ENCODE data around the gene DCTD.
"Not testable (repeated sequence)": the region's sequence is repeated elsewhere in the genome, so short reads cannot be mapped to it uniquely, and the experiment has no call there.

Gene DCTD

DNA sequence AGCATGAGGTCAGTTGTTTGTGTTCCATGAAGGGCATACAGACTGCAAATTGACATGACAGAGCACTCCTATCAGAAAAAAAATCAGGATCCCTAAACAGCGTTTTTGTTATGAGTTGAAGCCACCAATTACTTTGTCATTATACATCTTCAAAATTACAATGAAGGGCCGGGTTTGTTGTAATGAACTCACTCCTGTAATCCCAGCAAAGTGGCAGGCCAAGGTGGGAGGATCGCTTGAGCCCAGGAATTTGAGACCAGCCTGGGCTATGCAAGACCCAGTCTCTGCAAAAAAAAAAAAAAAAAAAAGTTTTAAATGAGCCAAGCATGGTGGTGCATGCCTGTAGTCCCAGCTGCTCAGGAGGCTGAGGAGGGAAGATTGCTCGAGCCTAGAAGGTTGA is 3.5 kb upstream of the DCTD start:
- no peak for DNase-seq

DNA sequence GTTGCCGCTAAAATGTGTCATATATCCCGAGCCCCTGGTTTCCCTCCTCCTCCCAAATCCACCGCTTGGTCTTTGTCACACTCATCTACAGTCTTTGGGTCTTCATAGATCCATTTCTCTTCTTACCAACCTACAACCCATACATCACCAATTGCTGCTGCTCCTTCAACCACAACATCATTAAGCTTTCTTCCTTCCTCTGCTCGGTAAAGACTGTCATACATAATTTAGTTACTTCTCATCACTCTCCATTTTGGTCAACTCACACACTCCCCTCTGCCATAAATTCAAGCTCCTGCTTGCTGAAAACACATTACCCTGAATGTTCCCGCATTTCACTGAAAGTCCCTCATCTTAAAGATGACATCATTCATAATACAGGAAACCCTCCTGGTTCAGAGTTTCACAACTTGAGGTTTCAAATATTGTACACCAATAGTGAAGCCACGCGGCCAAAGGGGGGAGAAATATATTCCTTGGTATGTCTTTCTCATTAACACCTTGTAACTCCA is 1.7 kb upstream of the DCTD start:
- no peak for DNase-seq

DNA sequence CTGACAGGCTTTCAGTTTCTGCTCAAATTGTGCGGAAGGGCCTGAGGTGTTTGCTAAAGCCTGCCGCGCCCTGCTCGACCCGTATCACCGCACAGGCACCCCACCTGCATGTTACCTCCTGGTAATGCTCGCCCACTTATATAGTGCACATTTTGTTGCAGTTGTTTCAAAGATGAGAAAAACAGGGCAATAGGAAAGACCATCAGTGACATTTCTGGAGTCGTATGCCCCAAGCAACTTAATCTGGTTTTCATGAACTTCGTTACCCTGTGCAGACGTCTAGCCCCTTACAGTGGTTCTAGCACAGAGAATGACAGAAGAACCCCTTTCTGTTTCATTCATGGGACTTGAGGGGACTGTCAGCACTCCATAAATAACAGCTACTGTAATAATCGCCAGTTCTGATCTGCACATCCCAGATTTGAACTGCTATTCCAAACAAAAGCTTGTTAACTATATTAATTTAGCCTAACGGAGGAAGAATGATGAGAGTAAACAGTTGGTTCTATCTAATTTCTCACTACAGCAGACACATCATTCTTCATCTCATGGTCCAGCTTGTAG is 940 bp upstream of the DCTD start:
- DNase-seq = no peak

DNA sequence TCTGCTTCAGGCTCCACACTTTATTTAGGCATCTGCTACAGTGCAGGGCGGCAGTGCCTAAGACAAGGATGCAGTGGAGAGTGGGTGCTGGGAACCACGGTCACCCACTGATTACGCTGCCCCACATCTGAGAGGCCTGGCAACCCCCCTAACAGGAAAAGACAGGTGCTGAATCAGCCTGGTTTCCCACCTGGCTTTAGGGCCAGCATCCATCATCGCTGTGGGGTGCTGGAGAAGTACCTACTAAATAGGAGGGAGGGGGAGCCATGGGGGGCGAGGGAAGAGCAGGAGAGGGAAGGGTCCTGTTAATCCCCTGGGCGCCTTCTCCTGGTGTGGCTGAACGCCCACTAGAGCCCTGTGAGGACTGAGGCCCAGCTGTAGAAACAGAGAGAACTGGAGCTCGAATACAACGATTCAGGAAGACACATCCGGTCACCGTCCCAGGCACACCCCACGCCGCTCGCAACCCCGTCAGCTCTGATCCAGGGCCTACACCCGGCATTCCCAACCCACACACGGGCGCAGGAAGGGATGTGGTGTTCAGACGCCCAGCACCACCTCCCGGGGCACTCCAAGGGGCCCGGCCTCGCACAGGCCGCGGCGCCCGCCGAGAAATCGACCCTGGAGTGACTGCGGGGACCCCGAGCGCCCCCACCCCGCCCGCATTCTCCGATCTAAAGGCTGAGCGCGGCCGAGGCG is 554 bp downstream of the DCTD start:
- peak; percentile 34 for DNase-seq

DNA sequence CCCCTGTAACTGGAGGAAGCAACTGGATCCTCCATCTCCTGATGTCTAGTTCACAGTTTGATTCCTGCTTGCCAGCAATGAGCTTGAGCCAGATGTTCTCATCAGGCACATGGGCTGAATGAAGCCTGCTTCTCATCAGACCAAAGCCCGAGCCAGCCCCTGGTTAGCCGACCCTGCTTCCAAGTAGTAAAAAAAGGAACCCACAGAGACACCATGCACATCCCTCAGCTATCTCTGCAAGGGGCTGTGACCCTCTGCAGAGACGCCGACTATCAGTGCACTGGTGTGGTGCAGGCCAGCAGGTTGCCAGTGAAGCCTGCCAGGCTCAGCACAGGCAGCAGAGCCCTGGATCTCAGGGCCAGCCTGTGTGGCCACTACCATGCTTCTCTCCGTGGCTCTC is 2.8 kb downstream of the DCTD start:
- no peak for DNase-seq

DNA sequence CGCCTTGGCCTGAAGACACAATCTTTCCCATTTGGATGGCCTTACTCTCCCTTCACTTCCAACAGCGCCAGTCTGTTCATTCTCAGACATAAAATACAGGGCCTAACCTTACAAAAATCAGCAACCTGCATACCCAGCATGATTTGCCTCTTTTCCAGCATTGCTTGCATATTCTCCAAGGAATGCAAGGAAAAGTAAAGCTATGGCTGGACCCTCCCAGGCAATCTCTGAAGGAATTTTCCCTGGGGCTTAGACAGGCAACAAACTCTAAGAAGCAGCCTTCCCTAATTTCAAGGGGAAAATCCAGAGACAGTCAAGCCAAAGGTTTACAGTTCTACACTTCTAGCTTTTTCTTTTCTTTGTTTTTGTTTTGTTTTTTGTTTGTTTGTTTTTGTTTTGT is 3.6 kb downstream of the DCTD start:
- DNase-seq = no peak

DNA sequence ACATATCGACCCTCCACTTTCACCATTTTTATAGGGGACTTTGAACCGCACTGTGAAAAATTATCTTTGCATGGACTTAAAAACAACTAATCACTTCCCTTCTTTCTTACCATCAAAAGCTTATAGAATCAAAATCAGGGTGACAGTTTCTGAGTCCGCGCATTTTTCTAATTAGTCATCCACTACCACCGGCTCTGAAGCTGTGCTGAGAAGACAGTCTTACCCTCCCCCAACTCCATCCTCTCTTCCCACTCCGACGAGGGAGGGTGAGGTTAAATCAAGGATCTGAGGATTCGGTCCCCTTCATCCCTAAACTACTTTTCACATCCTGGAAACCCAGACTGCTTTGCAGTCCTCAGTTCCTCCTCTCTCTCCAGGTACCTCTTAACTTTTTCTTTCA is 4.2 kb downstream of the DCTD start:
- no peak for DNase-seq

DNA sequence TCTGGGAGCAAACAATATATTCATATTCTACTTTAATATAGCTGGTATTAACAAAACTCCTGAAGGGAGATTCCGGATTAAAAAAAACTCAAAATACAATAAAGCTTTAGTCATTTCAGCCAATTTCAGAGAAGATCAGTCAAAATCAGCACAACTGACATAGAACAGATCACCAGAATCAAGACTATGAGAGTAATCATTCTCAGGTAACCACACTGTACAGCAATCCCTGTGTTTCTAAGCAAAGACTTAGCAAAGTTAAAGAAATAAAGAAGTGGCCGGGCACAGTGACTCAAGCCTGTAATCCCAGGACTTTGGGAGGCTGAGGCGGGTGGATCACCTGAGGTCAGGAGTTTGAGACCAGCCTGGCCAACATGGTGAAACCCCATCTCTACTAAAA is 9.1 kb downstream of the DCTD start:
- DNase-seq = no peak

DNA sequence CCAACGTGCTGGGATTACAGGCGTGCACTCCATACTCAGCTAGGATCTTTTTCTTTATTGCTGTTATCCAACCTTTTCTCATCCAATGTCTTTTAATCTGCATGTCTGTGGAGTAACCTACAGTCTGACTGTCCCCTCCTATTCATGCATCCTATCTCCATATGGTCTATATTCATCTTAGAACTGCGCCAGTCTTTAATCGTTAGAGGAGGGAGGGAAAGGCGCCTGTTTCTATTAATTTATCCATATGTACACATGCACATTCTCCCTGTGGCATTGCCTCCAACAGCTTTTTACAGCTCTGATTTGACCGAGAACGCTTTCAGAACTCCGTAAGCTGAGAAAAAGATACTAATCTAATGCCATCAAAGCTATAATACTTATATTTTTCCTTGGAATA is 9.8 kb downstream of the DCTD start:
- no peak for DNase-seq

DNA sequence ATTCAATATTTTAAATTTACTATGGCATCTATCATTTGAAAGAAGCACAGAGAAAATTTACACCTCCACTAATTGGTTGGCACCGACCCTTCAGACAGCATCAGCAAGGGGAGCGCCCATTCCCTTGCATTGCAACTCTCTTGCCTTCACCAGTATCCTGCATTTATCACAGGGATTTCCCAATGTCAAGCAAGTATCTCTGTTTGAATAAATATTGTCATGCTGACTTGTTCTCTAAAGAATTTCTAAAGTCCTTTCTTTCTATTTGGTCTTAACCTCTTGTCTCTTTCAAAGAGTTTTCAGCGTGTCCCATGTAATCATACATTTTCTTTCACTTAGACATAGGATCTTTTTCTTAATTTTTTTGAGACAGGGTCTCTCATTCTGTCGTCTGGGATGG is 10.4 kb downstream of the DCTD start:
- no peak for DNase-seq

DNA sequence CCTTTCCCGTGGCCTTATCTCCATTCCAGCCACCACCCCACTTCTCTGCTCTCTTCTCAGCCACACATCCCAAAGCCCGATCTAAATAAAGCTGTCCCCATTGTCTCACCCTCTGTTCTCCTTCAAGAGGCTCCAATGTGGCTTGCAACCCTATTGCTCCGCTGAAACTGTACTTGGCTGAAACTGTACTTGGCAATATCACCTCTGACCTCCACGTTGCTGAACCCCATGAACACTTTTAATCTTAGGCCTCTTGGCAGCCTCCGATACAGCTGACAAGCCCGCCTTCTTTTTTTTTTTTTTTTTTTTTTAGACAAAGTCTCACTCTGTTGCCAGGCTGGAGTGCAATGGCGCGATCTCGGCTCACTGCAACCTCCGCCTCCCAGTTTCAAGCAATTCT is 12.1 kb downstream of the DCTD start:
- DNase-seq = no peak

DNA sequence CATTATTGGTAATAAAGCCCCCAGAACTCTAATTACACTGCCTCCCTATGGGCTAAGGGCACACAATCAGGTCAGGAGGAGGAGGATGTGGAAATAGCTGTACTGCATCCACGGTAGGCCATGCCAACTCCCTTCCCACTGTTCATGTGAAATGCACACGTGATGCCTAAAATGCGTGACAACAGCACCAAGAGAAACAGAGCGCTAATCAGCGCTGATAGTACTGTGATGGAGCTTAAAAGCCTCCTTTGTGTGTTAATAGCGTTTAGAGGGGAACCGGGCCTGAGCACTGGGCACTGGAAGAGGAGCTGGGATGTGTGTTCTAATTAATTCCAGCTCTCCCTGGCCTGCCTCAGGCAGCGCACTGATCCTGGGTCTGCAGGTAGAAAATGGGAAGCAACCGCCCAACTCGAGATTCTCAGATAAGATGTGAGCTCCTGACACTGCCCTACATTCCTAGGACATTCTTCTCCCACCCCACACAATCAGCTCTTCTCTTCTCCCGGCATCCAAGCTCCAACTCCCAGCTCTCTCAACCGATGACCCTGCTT is 12.9 kb downstream of the DCTD start:
- DNase-seq = no peak

DNA sequence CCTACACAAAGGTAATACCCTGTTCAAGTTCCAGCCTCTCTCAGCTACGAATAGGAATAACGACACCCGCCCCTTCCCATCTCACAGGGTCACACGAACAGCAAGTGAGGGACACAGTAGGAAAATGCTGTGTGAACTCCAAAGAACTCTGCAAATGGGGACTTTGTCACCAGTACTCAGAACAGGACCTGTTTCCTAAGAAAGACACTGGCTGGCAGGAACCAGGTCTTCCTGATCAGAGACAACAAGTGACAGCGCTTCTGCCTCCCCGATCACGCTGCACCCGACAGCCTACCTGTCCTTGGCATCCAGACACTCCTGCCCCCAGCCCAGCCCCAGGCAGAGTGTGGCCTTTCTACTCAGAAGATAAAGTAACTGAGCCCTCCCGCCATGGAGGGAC is 14.2 kb downstream of the DCTD start:
- no peak for DNase-seq

DNA sequence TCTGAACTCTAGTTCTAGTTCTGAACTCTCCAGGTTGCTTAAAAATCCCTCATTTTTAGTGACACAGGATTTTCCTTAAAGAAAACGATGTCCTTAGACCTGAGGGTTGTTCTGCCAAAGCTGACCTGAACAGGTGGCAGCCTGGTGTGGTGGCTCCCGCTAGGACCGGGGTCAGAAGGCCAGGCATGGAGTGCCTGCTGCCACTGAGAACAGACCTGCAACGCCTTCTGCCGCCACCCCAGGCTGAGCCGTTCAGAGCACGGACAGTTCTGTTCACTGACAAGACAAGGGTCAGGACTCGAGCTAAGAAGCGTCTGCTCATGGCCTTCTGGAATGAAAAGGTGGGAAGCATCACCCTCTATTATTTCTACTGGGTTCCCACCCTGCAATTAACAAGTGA is 15.8 kb downstream of the DCTD start:
- no peak for DNase-seq

DNA sequence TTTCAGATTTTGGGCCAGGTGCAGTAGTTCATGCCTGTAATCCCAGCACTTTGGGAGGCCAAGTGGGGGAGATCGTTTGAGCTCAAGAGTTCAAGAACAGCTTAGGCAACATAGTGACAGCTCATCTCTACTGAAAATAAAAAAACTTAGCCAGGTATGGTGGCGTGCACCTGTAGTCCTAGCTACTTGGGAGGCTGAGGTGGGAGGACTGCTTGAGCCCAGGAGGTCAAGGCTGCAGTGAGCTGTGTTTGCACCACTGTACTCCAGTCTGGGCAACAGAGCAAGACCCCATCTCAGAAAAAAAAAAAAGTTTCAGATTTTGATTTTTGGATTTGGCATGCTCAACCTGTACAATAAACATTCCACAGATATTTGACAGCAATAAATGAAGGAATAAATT is 17.2 kb downstream of the DCTD start:
- DNase-seq = not testable (repeated sequence)

DNA sequence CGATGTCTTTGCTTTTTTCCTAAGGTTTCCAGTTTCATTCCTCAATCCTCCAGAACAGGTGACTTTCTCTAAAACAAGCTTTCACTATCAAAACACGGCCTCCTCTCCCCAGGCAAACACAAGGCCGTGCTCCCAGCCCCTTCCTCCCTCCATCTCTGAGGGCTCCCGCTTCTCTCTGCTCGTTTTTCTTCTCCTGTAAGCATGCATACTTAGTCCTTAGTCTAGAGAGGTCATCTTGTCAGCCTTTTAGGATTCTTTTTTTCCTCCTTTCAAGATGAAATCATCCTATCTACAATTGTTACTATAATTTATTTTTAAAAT is 18.7 kb downstream of the DCTD start:
- no peak for DNase-seq

DNA sequence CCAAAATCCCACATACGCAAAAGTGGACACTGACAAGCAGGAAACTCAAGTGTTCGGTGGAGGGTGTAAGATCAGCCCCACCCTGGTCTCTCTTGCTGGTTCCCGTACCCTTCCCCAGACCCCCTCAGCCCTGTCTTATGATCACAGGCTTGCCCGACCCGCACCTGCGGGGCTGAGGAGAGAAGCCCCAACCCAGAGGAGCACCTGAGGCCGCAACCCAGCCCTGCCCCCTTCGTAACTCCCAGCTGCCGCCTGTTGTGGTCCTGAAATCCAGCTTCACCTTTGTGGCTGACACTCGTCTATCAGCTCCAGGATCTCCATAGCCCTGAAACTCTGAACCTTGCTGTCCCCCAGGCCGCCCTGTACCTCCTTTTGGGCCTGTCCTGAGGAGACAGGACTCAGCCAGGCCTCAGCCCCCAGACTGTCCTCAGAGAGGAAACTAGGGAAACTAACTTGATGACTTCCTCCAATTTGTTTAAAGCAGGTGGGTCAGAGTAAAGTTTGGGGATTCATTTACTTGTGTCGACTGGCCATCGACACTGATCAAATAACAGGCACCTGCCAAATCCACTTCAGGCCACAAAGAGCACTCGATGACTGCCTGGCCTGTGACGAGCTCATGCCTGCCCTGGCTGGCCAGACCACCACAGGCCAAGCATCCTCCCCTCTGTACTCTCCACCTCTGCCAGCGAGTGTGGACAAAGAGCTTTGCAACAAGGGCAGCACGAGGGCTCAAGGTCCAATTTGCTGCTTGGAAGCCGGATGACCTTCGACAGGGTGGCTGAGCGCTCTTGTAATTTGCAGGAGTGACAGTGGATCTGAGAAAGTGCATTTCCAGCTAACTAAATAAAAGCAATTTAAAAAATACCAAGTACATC is 19.3 kb downstream of the DCTD start:
- no peak for DNase-seq

DNA sequence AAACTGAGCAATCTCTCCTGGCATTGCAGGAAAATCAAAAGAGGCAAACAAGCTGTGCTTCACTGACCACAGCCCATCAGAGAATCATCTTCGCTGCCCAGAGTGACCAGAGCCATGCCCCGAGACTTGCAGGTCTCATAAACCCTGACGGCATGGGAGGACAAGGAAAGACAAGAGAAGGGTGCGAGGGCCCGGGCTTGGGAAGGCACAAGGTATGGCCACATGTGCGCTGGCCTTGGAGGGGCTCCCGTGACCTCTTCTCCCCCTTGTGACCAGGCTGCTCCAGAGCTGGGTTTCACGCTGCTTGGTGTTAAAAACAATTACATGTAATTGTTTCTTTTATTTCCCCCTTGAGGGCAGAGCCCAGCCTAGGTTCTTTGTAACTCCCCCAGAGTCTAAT is 20.8 kb downstream of the DCTD start:
- no peak for DNase-seq

DNA sequence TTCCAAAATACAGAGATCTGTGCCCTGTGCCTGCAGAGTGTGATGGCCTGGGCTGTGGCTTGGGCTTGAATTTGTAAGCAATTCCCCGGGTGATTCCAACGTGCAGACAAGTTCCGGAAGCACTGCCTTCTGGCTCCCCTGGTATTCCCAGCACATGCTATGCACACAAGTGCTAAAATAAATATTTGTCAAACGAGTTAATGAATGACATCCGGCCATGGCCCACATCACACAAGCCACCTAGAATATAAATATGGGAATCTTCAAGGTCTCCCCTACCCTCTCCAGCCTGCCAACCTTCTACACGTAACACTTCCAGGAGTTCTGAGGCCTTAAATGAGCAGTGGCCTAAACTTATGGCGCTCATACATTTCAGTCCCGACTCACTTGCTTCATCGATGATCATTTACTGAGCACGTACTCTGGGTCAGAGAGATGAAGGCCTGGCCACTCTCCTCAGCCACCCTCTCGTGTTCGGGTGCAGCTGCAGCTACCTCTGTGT is 21.3 kb downstream of the DCTD start:
- no peak for DNase-seq

DNA sequence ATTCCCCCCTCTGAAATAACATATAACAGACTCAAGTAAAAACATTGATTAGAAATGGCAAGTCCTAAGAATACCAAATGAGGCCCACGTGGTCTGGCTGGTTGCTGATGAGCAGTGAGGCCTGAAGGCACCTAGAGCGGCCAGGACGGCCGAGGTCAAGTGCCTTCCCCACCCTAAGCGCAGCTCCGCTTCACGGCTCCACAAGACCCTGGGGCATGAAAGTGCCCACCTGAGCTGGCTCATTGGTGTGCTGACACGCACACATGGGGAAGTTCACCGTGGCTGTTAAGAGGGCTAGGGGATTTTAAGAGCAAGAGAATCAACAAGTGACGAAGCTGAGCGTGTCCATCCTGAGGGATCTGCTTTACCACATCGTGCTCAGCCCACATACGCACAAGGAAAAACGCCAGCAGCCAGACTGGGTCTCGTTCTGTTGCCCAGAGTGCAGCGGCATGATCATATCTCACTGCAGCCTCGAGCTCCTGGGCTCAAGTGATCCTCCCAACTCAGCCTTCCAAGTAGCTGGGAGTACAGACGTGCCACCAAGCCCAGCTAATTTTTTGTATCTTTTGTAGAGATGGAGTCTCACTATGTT is 22.4 kb downstream of the DCTD start:
- DNase-seq = no peak

DNA sequence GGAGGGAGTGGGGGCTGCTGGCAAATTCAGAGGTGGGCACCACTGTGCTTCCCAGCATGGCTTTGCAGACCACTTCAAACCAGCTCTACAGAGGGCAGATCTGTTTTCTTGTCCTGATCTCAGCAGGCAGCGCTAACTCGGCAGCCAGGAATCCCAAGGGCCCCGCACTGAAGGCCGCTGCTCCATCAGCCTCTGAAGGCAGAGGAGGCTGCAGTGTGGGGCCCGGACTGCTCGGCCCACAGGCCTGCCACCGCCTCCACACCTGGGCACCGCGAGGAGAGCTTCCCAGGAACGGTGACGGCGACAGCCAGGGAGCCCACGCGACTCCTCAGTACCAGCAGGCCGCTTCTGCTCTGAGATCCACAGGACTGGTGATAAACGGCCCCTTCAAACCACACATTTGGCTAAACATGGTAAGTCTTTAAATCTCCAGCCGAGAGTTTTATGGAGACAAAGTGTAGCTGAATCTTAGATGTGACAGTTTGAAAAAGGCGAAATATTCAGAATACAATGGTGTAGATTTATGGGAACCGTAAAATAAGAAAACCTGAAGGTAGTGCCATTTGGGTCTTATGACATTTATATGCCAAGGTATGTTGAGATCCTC is 23.6 kb downstream of the DCTD start:
- no peak for DNase-seq

DNA sequence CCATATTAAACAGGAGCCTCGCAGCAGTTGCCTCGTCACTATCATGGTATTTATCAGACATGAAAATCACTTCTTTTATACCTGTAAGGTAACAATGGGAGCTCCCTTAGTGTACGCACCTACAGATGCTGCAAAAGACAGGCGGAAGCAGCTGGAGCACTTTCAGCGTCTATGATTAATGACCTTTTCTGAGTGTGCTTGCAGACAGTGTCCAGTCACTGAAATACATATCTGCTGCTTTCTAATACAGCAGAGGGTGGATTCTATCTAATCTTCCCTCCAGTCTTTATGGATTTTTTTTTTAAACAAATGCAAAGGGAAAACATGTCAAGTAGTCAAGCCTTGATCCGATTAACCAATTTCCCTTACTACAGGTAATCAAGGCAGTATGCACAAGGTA is 24.1 kb downstream of the DCTD start:
- no peak for DNase-seq

DNA sequence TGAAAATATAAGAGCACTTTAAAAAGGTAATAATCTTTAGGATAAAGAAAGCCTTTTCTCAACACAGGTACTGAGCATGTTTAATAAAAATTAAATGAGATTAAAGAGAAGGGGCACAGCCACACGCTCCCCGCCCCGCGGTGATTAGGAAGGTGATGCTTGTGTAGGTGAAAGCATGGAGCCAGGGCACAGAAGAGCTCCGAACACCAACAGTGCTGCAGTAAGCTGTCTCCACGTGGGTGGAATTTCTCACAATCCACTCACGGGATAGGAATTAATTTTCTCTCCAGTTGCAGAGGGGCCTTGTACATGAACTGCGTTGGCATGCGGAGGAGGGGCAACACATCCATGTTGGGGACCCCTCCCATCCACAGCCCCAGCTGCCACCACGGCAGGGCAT is 27.0 kb downstream of the DCTD start:
- no peak for DNase-seq
